NCI-H146 treated with DMSO at 0.1 percent for 48 hours (cell line): Measurements from ENCODE around the gene F10.

Source experiments
- DNase-seq: peaks from one replicate; lab custom pipeline; 2025; ENCODE audit not compliant: unreplicated experiment; lab: John Stamatoyannopoulos, UW

The F10 gene

GRCh38 chr13:113187883-113188665 is 65.5 kb downstream of the F10 start:
- no peak for DNase-seq

GRCh38 chr13:113190181-113190580 is 67.6 kb downstream of the F10 start:
- DNase-seq = no peak

GRCh38 chr13:113192279-113192678 is 69.7 kb downstream of the F10 start:
- no peak for DNase-seq

DNA sequence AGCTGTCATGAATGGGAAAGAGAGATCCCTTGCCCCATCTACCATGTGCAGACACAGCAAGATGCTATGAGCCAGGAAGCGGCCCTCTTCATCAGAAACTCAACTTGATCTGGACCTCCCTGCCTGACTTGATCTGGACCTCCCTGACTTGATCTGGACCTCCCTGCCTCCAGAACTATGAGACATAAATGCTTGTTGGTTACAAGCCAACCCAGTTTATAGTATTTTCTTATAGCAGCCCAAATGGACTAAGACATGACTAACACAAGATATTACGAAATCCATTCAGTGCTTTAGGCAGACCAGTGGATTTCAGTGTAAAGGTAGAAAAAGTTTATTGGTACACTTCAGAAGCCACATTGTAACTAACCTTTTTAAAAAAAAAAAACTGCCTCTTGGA is 70.3 kb downstream of the F10 start:
- no peak for DNase-seq

DNA sequence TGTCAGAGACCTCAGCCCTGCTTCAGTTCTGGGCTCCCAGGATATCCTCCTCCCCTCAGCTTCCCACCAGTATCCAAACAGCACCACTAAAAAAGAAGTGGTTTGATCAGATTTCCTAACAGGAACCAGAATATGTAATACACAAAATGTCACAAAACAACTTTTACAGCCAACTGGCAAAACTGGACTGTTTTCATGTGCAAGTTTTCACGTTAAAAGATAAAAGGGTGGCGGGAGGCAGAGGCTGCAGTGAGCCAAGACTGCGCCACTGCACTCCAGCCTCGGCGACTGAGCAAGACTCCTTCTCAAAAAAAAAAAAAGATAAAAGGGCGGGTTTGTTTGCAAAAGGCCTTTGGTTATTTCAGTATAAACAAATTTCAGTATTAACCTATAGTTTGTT is 72.8 kb downstream of the F10 start:
- DNase-seq = no peak

DNA sequence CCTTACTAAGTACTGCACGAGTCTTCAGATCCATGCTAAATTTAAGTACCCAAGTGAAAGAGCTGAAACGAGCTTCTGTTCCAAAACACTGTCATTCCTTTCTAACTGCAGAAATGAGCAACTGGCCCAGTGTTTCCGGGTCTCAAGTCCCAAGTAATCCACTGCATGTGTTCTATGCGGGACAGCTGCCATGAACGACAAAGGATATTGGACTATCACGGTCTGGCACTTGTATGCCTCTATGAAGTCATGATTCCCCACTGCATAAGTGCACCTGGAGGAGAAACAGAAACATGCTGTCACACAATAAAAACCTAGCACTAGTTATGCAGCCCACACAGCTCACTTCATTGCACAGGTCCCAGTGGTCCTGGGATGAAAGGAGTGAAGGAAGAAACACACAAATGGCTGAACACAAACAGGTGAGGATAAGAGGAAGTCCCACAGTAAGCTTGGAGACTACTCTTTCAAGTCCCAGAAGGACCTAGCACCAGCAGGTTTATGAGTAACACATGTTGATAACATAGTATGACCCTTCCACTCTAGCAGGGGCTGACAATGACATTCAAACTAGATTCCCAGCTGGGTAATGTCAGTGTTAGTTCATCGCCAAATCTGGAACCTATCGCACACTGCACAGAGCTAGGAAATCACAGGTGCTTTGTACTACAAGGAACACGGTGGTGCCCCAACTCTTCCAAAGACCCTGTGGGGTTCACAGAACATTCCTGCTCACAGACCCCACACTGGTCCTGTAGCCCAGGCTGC is 74.6 kb downstream of the F10 start:
- DNase-seq = no peak
